Right cardiac atrium (tissue), 5 donors: ENCODE measurements around the gene EIF2B4. TPM values are rescaled to one million over a fixed set of nuclear protein-coding genes. Genes with fewer than 3 reads are reported as not detected.

Source experiments
- ATAC-seq, 2 donors: fragments of 200-7000 bp; cut with Tn5 transposase; one replicate each; pipeline versions ENCODE4 v1.8.0 to v1.9.1; 2020; ENCODE audit warnings: moderate library complexity in 2 of 2, mild to moderate bottlenecking in 1 of 2
- DNase-seq, 3 donors: peaks; one replicate each; pipeline ENCODE4 v3.0.0-alpha.2; 2020
- H3K27ac ChIP-seq: one replicate; pipeline ENCODE4 v1.5.1; 2013; ENCODE audit warnings: mild to moderate bottlenecking, low read length, control low read depth, moderate library complexity
- H3K27me3 ChIP-seq: one replicate; pipeline ENCODE4 v1.6.1; 2013; ENCODE audit not compliant: control insufficient read depth, insufficient read depth
- H3K4me1 ChIP-seq: one replicate; pipeline ENCODE4 v1.6.1; 2013; ENCODE audit warnings: low read length; ENCODE audit not compliant: control insufficient read depth, insufficient read depth
- H3K4me3 ChIP-seq: one replicate; pipeline ENCODE4 v1.5.1; 2013; ENCODE audit warnings: low read length, control low read depth
- H3K9me3 ChIP-seq: one replicate; pipeline ENCODE4 v1.6.1; 2013; ENCODE audit warnings: low read length; ENCODE audit not compliant: control insufficient read depth
- WGBS: extraction: QIAGEN DNeasy Blood & Tissue Kit; methylation state at CpG from one replicate; pipeline ENCODE4 v1.1.7; 2013; 5-methylcytosine and 5-hydroxymethylcytosine counted together
- intact Hi-C, 4 donors: fragments of 100-400 bp; cut with DNase I; formaldehyde crosslinking; loops; one replicate each; pipeline versions ENCODE4 v1.11.0 to v1.14.0; 2022 to 2023
- polyA plus RNA-seq: library from polyadenylated mRNA; stranded (reverse); fragments of 200-250 nt; gene quantifications from one replicate; pipeline ENCODE4 v1.2.3, GENCODE V29; 2013
- total RNA-seq, 4 donors: library from RNA; stranded (reverse); fragmentation: NEBNext Ultra II Directional; extraction: Animal tissue kit (Norgen Biotek cat#: 25700); gene quantifications; one replicate each; pipeline ENCODE4 v1.2.1, GENCODE V29; 2021
- donor health status: healthy with polysubstance abuse.
- donor health status: DM: no; HTN: yes; CAD: no.
- donor health status: DM: no; HTN: no; CAD: no.
- donor health status: DM: no; HTN: yes; CAD: no; lungs with severe emphysema.
- donor health status: DM: yes; HTN: yes; CAD: no.

EIF2B4 gene
- total and polyA plus RNA-seq, 5 donors, result 31.2 to 36.0 (median 33.8) TPM

DNA sequence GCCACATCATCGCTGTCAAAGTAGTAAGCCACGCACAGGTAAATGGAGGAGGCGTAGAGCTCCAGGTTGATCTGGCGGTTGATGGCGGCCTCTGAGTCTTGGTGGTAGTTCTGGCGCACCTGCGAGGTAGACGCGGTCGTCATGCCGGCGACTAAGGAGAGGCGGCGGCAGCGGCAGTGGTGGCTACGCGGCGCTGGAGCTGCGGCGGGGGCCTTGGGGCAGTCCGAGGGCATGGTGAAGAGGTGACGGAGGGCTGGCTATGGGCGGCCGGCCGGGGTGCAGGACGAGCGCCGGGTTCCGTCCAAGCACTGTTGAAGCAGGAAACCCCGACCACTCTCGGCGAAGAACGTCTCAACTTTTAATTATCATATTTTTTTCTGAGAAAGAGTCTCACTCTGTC, 23.1 kb upstream of the EIF2B4 start:
- DNase-seq (no peak), ATAC-seq (no peak)
- H3K9me3 ChIP-seq, result no peaks in the 10 kb centered on the region
- intact Hi-C loops, result no loop called here
- H3K4me1 ChIP-seq, result no peaks in the 10 kb centered on the region
- no peak overlapping the region for H3K4me3 ChIP-seq
- 98% methylated on average over 33 of the region's 33 CpGs for WGBS
- no peaks in the 10 kb centered on the region for H3K27me3 ChIP-seq
- no peak overlapping the region for H3K27ac ChIP-seq

DNA sequence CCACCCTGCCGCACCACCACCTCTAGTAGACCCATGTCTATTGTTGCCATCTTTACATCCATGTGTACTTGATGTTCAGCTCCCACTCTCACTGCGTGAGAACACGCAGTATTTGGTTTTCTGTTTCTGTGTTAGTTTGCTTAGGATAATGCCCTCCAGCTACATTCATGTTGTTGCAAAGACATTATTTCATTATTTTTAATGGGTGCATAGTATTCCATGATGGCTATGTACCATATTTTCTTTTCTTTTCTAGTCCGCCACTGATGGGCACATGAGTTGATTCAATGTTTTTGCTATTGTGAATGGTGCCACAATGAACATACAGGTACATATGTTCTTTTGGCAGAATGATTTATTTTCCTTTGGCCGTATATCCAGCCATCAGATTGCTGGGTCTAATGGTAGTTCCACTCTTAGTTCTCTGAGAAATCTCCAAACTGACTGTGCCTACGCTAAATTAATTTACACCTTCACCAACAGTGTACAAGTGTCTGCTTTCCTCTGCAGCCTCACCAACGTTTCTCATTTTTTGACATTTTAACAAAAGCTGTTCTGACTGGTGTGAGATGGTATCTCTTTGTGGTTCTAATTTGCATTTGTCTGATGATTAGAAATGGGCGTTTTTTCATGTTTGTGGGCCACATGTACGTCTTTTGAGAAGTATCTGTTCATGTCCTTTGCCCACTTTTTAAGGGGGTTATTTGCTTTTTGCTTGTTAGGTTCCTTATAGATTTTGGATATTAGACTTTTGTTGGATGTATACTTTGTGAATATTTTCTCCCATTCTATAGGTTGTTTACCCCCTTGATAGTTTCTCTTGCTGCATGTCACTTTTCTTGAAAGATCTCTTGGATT, 20.9 kb upstream of the EIF2B4 start:
- DNase-seq (no peak), ATAC-seq (no peak)
- 95% methylated on average over 9 of the region's 9 CpGs for WGBS
- H3K4me1 ChIP-seq, result no peaks in the 10 kb centered on the region
- no peaks in the 10 kb centered on the region for H3K27me3 ChIP-seq
- no peak overlapping the region for H3K4me3 ChIP-seq
- no peaks in the 10 kb centered on the region for H3K9me3 ChIP-seq
- intact Hi-C loops, result no loop called here
- no peak overlapping the region for H3K27ac ChIP-seq

DNA sequence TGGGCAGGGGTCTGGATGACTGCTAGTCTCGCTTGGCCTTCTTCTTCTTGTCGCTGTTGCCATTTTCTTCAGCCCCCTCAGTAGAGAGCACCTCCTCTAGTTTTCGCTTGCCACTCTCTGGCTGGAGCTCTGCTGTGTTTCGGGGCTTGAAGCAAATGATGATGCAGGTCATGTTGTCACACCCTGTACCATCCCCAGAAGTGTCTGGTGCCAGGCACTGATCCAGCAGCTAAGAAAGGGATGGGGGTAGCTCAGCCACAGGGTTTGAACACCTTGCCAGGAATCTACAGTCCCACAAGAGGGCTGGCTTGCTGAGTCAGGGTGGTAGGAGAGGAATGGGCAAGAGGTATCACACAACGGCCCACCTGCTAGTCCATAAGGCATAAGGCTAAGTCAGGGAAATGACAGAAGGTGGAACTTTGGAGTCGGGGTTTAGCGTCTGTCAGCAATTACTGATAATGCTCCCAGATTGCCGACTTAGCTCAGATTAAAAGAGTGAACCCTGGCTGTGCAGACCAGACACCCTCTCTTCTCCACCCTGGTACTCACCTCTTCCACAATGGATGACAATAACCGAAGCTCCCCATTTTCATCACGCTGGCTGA, 11.5 kb upstream of the EIF2B4 start:
- no peak for ATAC-seq
- H3K9me3 ChIP-seq, result no peaks in the 10 kb centered on the region

DNA sequence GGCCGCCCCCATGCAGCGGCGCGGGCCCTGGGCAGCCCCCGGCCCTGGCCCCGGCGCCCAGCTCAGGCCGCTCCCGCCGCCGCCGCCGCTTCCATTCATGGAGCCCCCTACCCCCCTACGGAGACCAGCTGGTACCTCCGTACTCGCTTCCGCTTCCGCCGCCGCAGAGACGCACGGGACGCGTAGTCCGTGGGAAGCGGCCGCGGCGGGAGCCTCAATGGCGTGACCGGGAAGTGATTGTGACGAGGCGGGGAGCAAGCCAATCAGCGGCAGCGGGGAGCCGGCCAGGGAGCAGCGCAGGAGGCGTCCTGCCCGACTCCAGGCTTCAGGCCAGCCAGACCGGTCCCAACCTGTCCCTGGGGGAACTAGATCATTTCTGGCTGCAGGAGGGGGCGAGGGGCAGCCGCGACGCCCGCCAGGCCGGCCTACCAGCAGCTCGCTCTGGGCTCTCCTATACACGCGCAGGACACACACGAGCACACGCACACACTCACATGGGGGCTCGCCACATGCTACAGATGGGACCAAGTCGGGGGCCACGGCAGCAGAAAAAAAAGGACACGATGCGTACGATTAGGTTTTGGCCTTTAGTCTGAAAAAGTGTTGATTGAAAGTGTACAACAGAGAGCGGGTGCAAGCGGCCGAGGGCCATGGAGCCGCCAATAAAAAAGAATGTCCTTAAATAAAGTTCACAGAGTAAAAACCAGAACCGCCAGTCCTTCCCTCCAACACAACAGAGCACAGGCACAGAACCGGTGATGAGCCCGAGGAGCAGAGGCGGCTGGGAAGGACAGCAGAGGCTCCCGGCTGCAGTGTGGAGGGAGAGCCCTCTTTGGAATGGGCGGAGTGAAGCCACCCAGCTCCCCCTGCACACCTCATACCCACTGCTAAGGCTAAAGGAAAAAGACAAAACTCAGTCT, 10.7 kb upstream of the EIF2B4 start, which contains the start of gene ZNF513:
Gene ZNF513 (minus strand): TSS at position 109 of the 920 bp plus-strand sequence. CDS start 208 bp downstream, outside the sequence.
- Histone ChIP-seq H3K27ac (peak within 1 kb of the TSS; percentile 87), H3K4me1 (peaks cover 2% of the 10 kb centered on the region), H3K27me3 (no peaks in the 10 kb centered on the region), H3K9me3 (no peaks in the 10 kb centered on the region), H3K4me3 (peak within 1 kb of the TSS; percentile 80)
- peak; percentile 98 to 99 (median 99) for DNase-seq
- peak; percentile 92 to 93 for ATAC-seq
- WGBS, result 10% methylated on average over 67 of the region's 67 CpGs
- intact Hi-C loops, result no loop called here

More for the DNA sequence above, 11.5 kb upstream of the EIF2B4 start:
- H3K4me1 ChIP-seq, result peaks cover 2% of the 10 kb centered on the region
- H3K27me3 ChIP-seq, result no peaks in the 10 kb centered on the region
- WGBS, result 88% methylated on average over 10 of the region's 10 CpGs
- intact Hi-C loops, result no loop called here
- no peak overlapping the region for H3K4me3 ChIP-seq
- no peak for DNase-seq
- H3K27ac ChIP-seq, result no peak overlapping the region

GRCh38 chr2:27379836-27380625, 9.9 kb upstream of the EIF2B4 start:
- Histone ChIP-seq H3K4me3 (peak overlapping the region; percentile 80), H3K4me1 (peaks cover 2% of the 10 kb centered on the region), H3K27ac (peak overlapping the region; percentile 80), H3K9me3 (no peaks in the 10 kb centered on the region), H3K27me3 (no peaks in the 10 kb centered on the region)
- ATAC-seq (peak in 1 of 2 donors; percentile 32), DNase-seq (peak; percentile 83 to 91 (median 89))
- WGBS, result under 1% methylated on average over 35 of the region's 35 CpGs
- intact Hi-C loops, result no loop called here

- H3K4me3 ChIP-seq, result peak overlapping the region; percentile 80
- H3K27ac ChIP-seq, result no peak overlapping the region
- ATAC-seq, result no peak
- intact Hi-C loops, result no loop called here
- H3K27me3 ChIP-seq, result no peaks in the 10 kb centered on the region
- DNase-seq, result no peak
- 79% methylated on average over 2 of the region's 2 CpGs for whole genome bisulfite sequencing
- no peaks in the 10 kb centered on the region for H3K9me3 ChIP-seq
- H3K4me1 ChIP-seq, result peaks cover 2% of the 10 kb centered on the region
These were observed 9.3 kb upstream of the EIF2B4 start for GRCh38 chr2:27379383-27379835.

- peaks cover 2% of the 10 kb centered on the region for H3K4me1 ChIP-seq
- no peaks in the 10 kb centered on the region for H3K27me3 ChIP-seq
- 86% methylated on average over 9 of the region's 9 CpGs for WGBS
- H3K27ac ChIP-seq, result no peak overlapping the region
- intact Hi-C loops, result no loop called here
- H3K9me3 ChIP-seq, result no peaks in the 10 kb centered on the region
- ATAC-seq (no peak), DNase-seq (peak in 1 of 3 donors; percentile 68)
- H3K4me3 ChIP-seq, result no peak overlapping the region
These were observed 8.7 kb upstream of the EIF2B4 start for GRCh38 chr2:27378809-27379290.

GRCh38 chr2:27378096-27378808, 8.1 kb upstream of the EIF2B4 start:
- ATAC-seq (no peak), DNase-seq (peak; percentile 35 to 70 (median 67))
- intact Hi-C loops, result no loop called here
- Histone ChIP-seq H3K27ac (no peak overlapping the region), H3K27me3 (no peaks in the 10 kb centered on the region), H3K4me1 (peaks cover 2% of the 10 kb centered on the region), H3K9me3 (no peaks in the 10 kb centered on the region), H3K4me3 (no peak overlapping the region)
- 80% methylated on average over 29 of the region's 29 CpGs for WGBS

GRCh38 chr2:27377618-27378095, 7.5 kb upstream of the EIF2B4 start:
- ATAC-seq (no peak), DNase-seq (peak in 2 of 3 donors; percentile 60 to 61)
- intact Hi-C loops, result no loop called here
- no peaks in the 10 kb centered on the region for H3K9me3 ChIP-seq
- no peaks in the 10 kb centered on the region for H3K27me3 ChIP-seq
- no peak overlapping the region for H3K27ac ChIP-seq
- peaks cover 2% of the 10 kb centered on the region for H3K4me1 ChIP-seq
- H3K4me3 ChIP-seq, result no peak overlapping the region
- 88% methylated on average over 18 of the region's 18 CpGs for WGBS
